GM19467 (cell line): Measurements from ENCODE around the gene NCAPG.
"Not testable (repeated sequence)": the region's sequence is repeated elsewhere in the genome, so short reads cannot be mapped to it uniquely, and the experiment has no call there.

Experiments
- ATAC-seq: cut with Tn5 transposase; IDR thresholded peaks from one replicate; pipeline ENCODE4 v1.9.1; 2021; ENCODE audit warnings: mild to moderate bottlenecking, moderate library complexity; ENCODE audit not compliant: unreplicated experiment

Gene NCAPG

GRCh38 chr4:17794730-17795129 lies 16.0 kb upstream of the NCAPG start:
- ATAC-seq, result no peak

GRCh38 chr4:17797808-17798207 lies 13.0 kb upstream of the NCAPG start:
- ATAC-seq, result no peak

- no peak for ATAC-seq
Observed at GRCh38 chr4:17805580-17806155, 5.1 kb upstream of the NCAPG start.

GRCh38 chr4:17807446-17807845 lies 3.3 kb upstream of the NCAPG start:
- no peak for ATAC-seq

GRCh38 chr4:17809667-17810066 lies 1.1 kb upstream of the NCAPG start:
- no peak for ATAC-seq

GRCh38 chr4:17811078-17811603 lies 362 bp downstream of the NCAPG start:
- ATAC-seq, result peak; percentile 20

- no peak for ATAC-seq
Observed at GRCh38 chr4:17812125-17812524, 1.3 kb downstream of the NCAPG start.

- no peak for ATAC-seq
Observed at GRCh38 chr4:17812801-17813200, 2.0 kb downstream of the NCAPG start.

GRCh38 chr4:17814140-17814539 lies 3.4 kb downstream of the NCAPG start:
- ATAC-seq, result no peak

GRCh38 chr4:17816142-17816541 lies 5.4 kb downstream of the NCAPG start:
- no peak for ATAC-seq

- ATAC-seq, result peak; percentile 60
Observed at GRCh38 chr4:17817027-17817426, 6.2 kb downstream of the NCAPG start.

- ATAC-seq, result no peak
Observed at GRCh38 chr4:17823871-17824669, 13.3 kb downstream of the NCAPG start.

GRCh38 chr4:17846266-17846665 lies 35.5 kb downstream of the NCAPG start:
- ATAC-seq, result no peak

GRCh38 chr4:17850295-17850694 lies 39.5 kb downstream of the NCAPG start:
- not testable (repeated sequence) for ATAC-seq

- ATAC-seq, result no peak
Observed at GRCh38 chr4:17851959-17852358, 41.2 kb downstream of the NCAPG start.

GRCh38 chr4:17854036-17854435 lies 43.3 kb downstream of the NCAPG start:
- ATAC-seq, result no peak

- no peak for ATAC-seq
Observed at GRCh38 chr4:17859793-17860406, 49.1 kb downstream of the NCAPG start.

- ATAC-seq, result not testable (repeated sequence)
Observed at GRCh38 chr4:17861906-17862305, 51.1 kb downstream of the NCAPG start.

GRCh38 chr4:17865866-17866363 lies 55.1 kb downstream of the NCAPG start:
- no peak for ATAC-seq

- ATAC-seq, result no peak
Observed at GRCh38 chr4:17866810-17867209, 56.0 kb downstream of the NCAPG start.

GRCh38 chr4:17867276-17867675 lies 56.5 kb downstream of the NCAPG start:
- no peak for ATAC-seq

GRCh38 chr4:17869327-17869726 lies 58.5 kb downstream of the NCAPG start:
- ATAC-seq, result no peak
